HG02943 (cell line): ENCODE measurements around the gene FCRL6.

ENCODE experiments used
- ATAC-seq: cut with Tn5 transposase; IDR thresholded peaks from one replicate; pipeline ENCODE4 v1.9.1; 2021; ENCODE audit warnings: mild to moderate bottlenecking, low read depth, moderate library complexity; ENCODE audit not compliant: unreplicated experiment

FCRL6 gene

GRCh38 chr1:159831412-159832141 lies 29.4 kb downstream of the FCRL6 start:
- no peak for ATAC-seq

- ATAC-seq = no peak
Measured at GRCh38 chr1:159832309-159832708, 30.1 kb downstream of the FCRL6 start.

DNA sequence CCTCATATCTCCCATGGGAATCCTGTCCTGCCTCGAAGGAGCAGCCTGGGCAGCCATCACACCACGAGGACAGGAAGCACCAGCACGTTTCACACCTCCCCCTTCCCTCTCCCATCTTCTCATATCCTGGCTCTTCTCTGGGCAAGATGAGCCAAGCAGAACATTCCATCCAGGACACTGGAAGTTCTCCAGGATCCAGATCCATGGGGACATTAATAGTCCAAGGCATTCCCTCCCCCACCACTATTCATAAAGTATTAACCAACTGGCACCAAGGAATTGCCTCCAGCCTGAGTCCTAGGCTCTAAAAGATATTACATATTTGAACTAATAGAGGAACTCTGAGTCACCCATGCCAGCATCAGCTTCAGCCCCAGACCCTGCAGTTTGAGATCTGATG lies 33.2 kb downstream of the FCRL6 start:
- no peak for ATAC-seq

DNA sequence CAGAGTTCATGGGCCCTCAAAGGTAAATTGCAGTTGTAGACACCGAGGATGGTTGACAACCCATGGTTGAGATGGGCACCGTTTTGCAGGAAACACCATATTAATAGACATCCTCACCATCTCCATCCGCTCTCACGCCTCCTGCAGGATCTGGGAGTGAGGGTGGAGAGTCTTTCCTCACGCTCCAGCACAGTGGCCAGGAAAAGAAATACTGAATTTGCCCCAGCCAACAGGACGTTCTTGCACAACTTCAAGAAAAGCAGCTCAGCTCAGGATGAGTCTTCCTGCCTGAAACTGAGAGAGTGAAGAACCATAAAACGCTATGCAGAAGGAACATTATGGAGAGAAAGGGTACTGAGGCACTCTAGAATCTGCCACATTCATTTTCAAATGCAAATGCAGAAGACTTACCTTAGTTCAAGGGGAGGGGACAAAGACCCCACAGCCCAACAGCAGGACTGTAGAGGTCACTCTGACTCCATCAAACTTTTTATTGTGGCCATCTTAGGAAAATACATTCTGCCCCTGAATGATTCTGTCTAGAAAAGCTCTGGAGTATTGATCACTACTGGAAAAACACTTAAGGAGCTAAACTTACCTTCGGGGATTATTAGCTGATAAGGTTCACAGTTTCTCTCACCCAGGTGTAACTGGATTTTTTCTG lies 33.8 kb downstream of the FCRL6 start:
- no peak for ATAC-seq

DNA sequence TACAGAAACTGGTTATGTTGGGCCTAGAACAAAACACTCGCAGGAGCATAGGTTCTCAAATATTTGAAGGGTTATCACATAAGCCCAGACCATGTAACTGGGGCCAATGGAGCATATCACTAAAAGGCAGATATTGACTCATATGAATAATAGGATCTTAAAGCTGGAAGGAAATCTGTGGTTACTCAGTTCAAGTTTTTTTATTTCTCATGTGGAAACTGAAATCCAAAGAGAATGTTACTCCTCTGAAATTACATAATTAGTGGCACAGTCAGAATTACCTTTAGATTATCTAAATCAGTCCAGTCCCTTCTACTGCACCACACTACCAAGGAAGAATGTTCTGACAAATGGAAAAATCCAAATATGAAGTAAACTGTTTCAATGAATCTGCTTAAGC lies 36.6 kb downstream of the FCRL6 start:
- peak; percentile 52 for ATAC-seq

DNA sequence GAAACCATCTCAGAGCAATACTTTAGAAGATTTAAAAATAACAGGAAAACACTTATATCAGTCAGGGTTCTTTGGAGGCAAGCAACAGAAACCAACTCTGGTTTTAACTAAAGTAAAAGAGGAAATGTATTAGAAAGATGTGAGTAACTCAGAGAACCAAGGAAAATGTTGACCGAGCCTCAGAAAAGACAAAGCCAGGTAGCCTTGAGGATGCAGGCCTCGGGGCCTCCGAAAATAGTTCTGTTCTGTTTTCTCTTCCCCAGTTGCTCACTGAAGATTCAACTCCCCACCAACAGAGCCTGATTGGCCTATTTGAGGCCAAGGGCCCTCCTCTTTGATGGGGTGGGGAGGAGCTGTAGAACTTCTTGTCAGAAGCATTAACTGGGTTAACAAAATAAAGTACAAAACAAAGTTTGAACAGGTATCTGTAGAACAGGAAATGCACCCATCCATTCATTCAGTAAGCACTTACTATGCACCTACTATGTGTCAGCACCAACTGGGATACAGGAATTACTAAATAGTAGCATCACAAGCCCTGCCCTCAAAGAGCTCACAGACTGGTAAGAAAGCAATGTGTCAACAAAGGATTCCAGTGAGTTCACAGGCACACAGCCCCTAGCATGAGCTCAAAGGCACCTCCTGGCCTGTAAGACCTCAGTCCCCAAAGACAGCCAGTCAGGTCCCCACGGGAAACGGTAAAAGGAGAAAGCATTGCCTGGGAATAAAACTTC lies 37.1 kb downstream of the FCRL6 start:
- peak; percentile 58 for ATAC-seq

DNA sequence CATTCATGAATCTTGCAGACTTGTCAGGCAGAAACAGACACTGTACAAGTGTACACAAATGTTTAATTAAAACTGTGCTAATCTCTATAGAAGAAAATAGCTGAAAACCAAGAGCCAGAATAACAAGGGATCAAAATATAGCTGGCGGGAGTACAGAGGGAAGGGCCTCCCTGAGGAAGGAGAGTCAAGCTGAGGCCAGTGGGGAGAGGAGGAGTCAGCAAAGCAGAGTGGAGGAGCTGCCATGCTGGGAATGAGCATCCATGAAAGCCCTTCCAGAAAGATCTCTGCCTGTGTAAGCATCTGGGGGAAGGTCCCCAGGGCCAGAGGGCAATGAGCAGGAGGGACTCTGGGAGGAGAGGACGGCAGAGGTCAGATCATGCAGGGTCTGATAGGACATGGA lies 39.6 kb downstream of the FCRL6 start:
- no peak for ATAC-seq

- ATAC-seq = no peak
Measured at GRCh38 chr1:159843459-159843858, 41.3 kb downstream of the FCRL6 start.

DNA sequence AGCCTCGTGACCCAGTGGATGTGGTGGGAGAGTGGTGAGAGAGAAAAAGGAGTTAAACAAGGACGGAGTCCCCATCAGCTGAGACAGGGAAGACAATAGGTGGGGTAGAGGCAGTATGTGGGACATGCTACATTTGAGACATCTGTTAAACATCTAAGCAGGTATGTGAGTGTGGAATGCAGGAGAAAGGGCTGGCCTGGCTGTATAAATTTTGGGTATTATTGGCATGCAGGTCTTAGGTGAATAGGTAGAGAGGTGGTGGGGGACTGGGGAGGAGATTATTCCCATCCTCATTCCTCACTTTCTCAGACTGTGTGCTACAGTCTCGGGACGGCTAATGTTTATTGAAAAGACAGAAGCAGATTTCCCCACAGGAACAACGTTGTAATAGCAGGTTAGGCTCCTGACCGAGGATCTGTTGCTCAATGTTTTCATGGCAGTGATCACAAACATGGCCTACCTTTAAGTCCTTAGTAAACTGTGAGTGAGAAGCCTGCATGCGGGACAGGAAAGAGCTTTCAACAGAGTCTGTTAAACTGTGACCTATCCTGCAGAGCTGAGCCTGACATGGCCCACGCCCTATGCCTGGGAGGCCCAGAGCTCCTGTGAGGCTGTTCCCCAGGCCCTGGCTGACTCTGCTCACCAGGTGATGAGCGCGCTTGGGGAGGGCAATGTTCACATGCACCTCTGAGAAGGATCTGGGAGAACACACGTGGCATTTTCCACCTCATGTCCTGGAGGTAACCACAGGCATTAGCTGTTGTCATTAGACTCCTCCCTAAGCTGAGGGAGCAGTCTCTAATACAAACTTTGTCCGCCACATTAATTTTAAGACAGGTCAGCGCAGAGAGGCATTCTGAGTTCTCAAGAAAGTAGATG lies 43.8 kb downstream of the FCRL6 start:
- no peak for ATAC-seq

- no peak for ATAC-seq
Measured at GRCh38 chr1:159847231-159847630, 45.1 kb downstream of the FCRL6 start.

GRCh38 chr1:159848326-159848725 lies 46.2 kb downstream of the FCRL6 start:
- ATAC-seq = no peak

GRCh38 chr1:159849626-159850366 lies 47.6 kb downstream of the FCRL6 start:
- ATAC-seq = no peak

DNA sequence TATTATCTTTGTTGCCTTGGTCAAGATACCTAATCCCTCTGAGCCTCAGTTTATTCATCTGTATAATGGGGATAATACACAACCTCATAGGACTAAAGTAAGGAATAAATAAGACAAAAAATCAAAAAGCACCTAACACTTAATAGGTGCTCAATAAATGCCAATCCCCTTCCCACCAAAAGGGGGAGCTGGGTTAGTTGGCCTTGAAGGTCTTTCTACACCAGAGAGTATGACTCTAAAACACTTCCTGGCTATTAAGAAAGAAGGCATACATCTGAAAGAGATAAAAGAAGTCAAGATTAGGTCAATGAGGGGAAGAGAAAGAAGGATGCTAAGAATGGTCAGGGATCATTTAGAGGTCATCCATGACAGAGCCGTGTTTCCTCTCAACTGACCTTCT lies 49.2 kb downstream of the FCRL6 start:
- ATAC-seq = no peak

DNA sequence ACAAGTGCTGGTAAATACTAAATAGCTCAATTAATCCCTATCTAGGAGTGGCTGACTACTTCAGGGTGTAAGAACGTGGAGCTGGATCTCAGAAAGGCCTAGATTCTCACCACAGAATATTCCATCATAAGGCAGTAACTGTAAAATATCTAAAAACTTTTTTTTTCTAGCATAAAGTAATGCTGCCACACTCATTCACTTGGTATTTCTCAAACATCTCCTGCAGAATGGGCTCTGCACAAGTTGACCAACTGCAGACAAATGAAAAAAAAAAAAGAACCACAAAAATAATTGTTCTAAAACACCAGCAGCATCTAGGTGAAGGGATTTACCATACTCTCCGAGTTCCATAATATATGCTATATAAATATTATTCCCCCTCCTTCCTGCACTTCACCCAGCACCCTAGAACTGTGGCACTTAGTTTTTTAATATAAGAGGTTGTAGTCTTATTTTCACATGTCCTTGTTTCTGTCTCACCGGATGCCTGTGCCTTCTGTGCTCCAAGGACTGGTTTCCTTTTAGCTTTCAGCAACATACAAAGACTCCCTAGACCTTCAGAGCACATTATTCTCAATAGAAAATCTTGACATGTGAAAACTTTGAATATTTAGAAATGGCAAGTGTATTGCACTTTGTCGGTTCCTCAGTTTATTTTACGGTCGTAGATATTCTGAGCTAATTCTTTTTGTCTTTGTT lies 51.4 kb downstream of the FCRL6 start:
- no peak for ATAC-seq

DNA sequence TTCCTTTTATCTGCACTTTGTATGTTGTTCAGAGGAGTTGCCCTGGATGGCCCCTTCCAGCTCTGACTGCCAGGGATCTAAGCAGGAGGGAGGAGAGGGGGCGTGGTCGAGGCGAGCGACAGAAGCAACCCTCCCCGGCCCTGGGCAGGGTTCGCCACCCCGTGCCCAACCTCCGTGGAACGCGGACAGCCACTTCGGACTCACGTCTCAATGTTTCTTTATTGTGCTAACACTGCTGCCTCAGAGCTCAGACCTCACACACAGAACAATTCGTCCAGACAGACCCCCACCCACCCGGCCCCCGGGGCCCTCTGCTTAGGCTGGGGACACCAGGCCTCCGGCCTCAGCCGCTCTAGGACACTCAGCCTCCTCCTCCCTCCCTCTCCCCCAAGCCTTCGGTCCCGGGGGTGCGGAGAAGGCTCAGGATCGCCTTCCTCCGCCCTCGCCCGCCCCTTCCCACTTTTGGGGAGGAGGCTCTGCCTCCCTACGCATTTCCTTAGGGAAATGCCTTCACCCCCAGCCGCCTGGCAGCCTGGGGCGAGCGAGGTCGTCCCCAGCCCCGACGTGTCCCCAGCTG lies 52.0 kb downstream of the FCRL6 start:
- ATAC-seq = no peak

GRCh38 chr1:159854693-159855192 lies 52.6 kb downstream of the FCRL6 start:
- peak; percentile 62 for ATAC-seq

GRCh38 chr1:159855709-159856108 lies 53.5 kb downstream of the FCRL6 start:
- no peak for ATAC-seq

GRCh38 chr1:159856576-159856975 lies 54.4 kb downstream of the FCRL6 start:
- no peak for ATAC-seq

GRCh38 chr1:159857889-159858288 lies 55.7 kb downstream of the FCRL6 start:
- ATAC-seq = no peak
